GM13976 (cell line): ENCODE measurements around the gene TMTC2.
"Not testable (repeated sequence)": the region's sequence is repeated elsewhere in the genome, so short reads cannot be mapped to it uniquely, and the experiment has no call there.

Experiments
- DNase-seq: peaks from one replicate; pipeline ENCODE4 v3.0.0; 2012; ENCODE audit warnings: low spot score
- CTCF ChIP-seq: IDR thresholded peaks from 2 replicates; pipeline ENCODE4 v1.5.1; 2012; ENCODE audit warnings: borderline replicate concordance, mild to moderate bottlenecking; ENCODE audit not compliant: insufficient read depth; ENCODE audit errors: extremely low read depth, missing control alignments, control extremely low read depth
- in situ Hi-C: fragments of 300-500 bp; cut with MboI; formaldehyde crosslinking; loops from one replicate; pipeline ENCODE4 v1.12.0; 2022; ENCODE audit warnings: low sequenced_read_pairs, mixed read lengths, inconsistent platforms; ENCODE audit not compliant: unreplicated experiment

The TMTC2 gene

GRCh38 chr12:82754856-82755255, 68.2 kb downstream of the TMTC2 start:
- in situ Hi-C loops: no loop called here
- no peak for TF ChIP-seq CTCF

GRCh38 chr12:82756303-82756702, 69.6 kb downstream of the TMTC2 start:
- TF ChIP-seq CTCF: no peak

More at GRCh38 chr12:82754856-82755255, 68.2 kb downstream of the TMTC2 start:
- no peak for DNase-seq

GRCh38 chr12:82757059-82757458, 70.4 kb downstream of the TMTC2 start:
- DNase-seq: no peak
- in situ Hi-C loops: no loop called here
- TF ChIP-seq CTCF: no peak

More at GRCh38 chr12:82756303-82756702, 69.6 kb downstream of the TMTC2 start:
- in situ Hi-C loops: no loop called here
- no peak for DNase-seq

GRCh38 chr12:82757656-82758055, 71.0 kb downstream of the TMTC2 start:
- no peak for TF ChIP-seq CTCF
- in situ Hi-C loops: no loop called here
- no peak for DNase-seq

- in situ Hi-C loops: no loop called here
- no peak for DNase-seq
- TF ChIP-seq CTCF: no peak
Observed at GRCh38 chr12:82758749-82759330, 72.1 kb downstream of the TMTC2 start.

GRCh38 chr12:82760423-82760822, 73.7 kb downstream of the TMTC2 start:
- no peak for TF ChIP-seq CTCF
- in situ Hi-C loops: no loop called here
- DNase-seq: no peak

- DNase-seq, in situ Hi-C loops: not testable (repeated sequence)
Observed at GRCh38 chr12:82765206-82765605, 78.5 kb downstream of the TMTC2 start.
